Activated naive CD8-positive, alpha-beta T cell treated with anti-CD3 and anti-CD28 coated beads for 36 hours (primary cell): ENCODE results near the gene RAMACL. TPM values are rescaled to one million over a fixed set of nuclear protein-coding genes. Genes with fewer than 3 reads are reported as not detected.
"Not testable (repeated sequence)": the region's sequence is repeated elsewhere in the genome, so short reads cannot be mapped to it uniquely, and the experiment has no call there.

Experiments used
- DNase-seq: peaks from one replicate; pipeline ENCODE4 v3.0.0; 2021
- H3K27ac Mint-ChIP-seq: one replicate; pipeline ENCODE4 v1.8.0; 2022; ENCODE audit warnings: mild to moderate bottlenecking, moderate library complexity, mixed read lengths
- H3K27me3 Mint-ChIP-seq: one replicate; pipeline ENCODE4 v1.8.0; 2022; ENCODE audit warnings: mild to moderate bottlenecking, mixed read lengths
- H3K36me3 Mint-ChIP-seq: one replicate; pipeline ENCODE4 v1.8.0; 2021; ENCODE audit warnings: mild to moderate bottlenecking, mixed read lengths
- H3K4me1 Mint-ChIP-seq: one replicate; pipeline ENCODE4 v1.8.0; 2021; ENCODE audit warnings: mixed read lengths
- H3K4me3 Mint-ChIP-seq: one replicate; pipeline ENCODE4 v1.8.0; 2022; ENCODE audit warnings: mild to moderate bottlenecking, moderate library complexity, mixed read lengths
- H3K9me3 Mint-ChIP-seq: one replicate; pipeline ENCODE4 v1.8.0; 2022; ENCODE audit warnings: mixed read lengths
- total RNA-seq, 2 experiments: library from RNA; stranded (reverse); gene quantifications; one replicate each; pipeline ENCODE4 v1.2.3, GENCODE V29; 2021

RAMACL gene
- total RNA-seq, 2 experiments from 2014 or later = 0.21 to 0.22 TPM

DNA sequence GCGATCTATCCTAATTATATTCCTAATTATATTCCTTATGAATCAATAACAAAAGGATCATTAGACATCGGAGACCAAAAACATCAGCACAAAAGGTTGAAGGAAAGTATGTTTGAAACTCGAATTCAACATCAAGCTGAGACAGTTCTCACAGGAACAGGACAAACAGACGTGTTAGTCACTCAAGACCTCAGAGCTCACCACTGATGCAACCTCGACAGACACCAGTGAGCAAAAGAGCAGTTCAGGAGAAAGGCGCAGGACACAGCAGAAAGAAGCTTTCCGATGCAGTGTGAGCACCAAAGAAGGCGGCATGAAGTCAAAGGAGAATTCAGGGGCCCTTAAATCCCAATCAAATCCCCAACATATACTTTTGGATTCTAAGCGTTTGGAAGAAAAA lies 6.3 kb upstream of the RAMACL start:
- H3K27ac Mint-ChIP-seq = no peak overlapping the region
- no peak for DNase-seq

DNA sequence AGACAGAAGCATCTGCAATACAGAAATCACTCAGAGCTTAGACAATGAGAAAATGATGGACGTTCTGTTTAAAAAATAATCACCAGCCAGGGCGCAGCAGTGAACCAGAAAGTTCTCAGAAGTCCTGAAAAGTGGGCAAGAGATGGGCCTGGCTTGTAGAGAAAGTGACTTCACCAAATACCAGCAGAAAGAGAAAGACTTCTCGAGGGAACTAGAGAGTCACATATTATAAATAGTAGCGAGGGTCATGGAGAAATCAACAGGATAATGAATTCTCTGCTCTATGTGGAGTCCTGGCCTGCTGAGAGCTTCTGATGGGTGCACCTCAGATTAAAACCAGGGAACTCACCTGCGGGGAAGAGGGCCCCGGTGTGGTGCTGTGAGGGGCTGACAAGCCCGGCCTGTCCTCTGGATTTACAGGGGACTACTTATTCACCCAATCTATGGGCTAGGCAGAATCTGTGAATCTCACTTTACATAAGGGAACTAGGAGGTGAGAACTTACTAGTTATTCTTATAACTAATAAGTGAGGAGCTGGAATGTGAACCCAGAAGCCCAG lies 5.6 kb upstream of the RAMACL start:
- H3K4me3 Mint-ChIP-seq = no peak overlapping the region
- H3K4me1 Mint-ChIP-seq = peaks cover 19% of the 10 kb centered on the region
- H3K9me3 Mint-ChIP-seq = no peaks in the 10 kb centered on the region
- H3K27me3 Mint-ChIP-seq = no peaks in the 10 kb centered on the region
- no peak for DNase-seq
- H3K36me3 Mint-ChIP-seq = no peaks in the 10 kb centered on the region
- H3K27ac Mint-ChIP-seq = no peak overlapping the region

More for the DNA sequence above, 6.3 kb upstream of the RAMACL start:
- Mint-ChIP-seq H3K27me3 (no peaks in the 10 kb centered on the region), H3K9me3 (no peaks in the 10 kb centered on the region), H3K4me1 (peaks cover 15% of the 10 kb centered on the region), H3K36me3 (no peaks in the 10 kb centered on the region), H3K4me3 (no peak overlapping the region)

DNA sequence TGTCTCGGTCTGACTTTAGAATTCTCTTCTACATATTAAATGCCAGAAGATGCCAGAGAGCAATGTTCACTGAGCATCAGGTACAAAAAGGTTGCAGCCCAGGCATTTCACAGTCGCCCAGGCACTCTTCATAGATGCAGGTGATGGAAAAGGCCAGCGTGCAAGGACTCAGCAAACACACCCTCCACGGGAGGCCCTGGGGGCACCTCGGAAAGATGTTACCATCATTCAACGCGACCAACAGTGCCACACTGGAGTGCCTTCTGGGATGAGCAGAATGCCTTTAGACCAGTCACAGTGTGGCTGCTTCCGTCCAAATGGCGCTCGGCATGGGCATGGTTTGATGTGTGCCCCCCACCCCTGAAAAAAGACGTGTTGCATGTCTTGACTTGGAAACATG lies 4.5 kb upstream of the RAMACL start:
- H3K4me3 Mint-ChIP-seq = no peak overlapping the region
- peaks cover 22% of the 10 kb centered on the region for H3K4me1 Mint-ChIP-seq
- no peaks in the 10 kb centered on the region for H3K27me3 Mint-ChIP-seq
- H3K36me3 Mint-ChIP-seq = no peaks in the 10 kb centered on the region
- DNase-seq = no peak
- no peaks in the 10 kb centered on the region for H3K9me3 Mint-ChIP-seq
- no peak overlapping the region for H3K27ac Mint-ChIP-seq

DNA sequence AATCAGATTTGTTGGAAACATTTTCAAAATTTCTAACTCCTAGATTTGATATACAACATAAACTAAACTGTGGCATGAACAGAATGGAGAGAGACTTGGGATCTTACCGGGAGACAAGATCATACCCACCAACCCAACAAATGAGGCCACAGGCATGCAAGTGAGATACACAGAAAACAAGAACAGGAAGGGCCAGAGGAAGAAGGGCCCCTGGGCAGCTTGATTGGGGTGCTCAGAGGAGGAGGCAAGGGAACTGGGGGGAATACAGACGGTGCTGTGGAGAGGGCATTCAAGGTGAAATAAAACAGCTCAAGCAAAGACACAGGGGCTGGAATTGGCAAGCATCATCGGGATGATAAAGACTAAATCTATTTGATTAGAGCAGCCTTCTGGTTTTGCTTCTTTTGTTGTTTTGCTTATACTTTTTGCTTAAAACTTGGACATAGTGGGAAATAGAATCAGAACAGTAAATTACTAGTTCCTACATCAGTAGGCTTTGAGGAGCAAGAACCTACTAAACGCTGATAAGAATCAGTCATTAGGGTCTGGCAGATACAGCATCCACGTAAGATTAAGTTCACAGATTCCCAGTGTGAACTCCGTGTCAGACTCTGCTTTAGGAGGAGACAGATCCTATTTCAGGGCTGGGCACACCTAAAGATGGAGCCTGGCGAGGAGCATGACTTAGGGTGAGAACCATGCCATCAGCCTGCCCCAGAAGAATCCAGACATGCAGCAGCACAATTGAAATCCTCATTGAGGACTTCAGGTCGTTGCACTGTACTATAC lies 3.5 kb upstream of the RAMACL start:
- H3K9me3 Mint-ChIP-seq = no peaks in the 10 kb centered on the region
- no peak overlapping the region for H3K27ac Mint-ChIP-seq

DNA sequence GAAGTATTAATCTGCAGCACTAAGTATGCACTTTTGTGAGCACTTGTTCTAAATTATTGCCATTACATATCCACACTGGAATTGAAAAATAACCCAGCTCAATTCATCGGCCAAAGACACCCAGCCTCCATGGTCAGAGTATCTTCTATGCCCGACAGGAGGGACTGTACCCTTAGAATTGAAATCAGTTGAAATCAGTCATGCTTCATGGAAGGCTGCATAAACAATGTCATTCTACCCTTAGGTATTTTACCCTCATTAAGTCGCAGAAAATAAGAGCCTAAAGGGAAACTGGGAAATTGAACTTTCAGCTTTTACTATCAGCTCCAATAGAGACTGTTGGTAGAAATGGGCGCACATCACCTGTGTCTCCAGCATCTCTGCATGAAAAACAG lies 2.9 kb upstream of the RAMACL start:
- DNase-seq = no peak
- Mint-ChIP-seq H3K4me1 (peaks cover 22% of the 10 kb centered on the region), H3K27ac (no peak overlapping the region), H3K27me3 (no peaks in the 10 kb centered on the region), H3K36me3 (no peaks in the 10 kb centered on the region), H3K9me3 (no peaks in the 10 kb centered on the region), H3K4me3 (no peak overlapping the region)

More for the DNA sequence above, 3.5 kb upstream of the RAMACL start:
- no peaks in the 10 kb centered on the region for H3K36me3 Mint-ChIP-seq
- H3K4me1 Mint-ChIP-seq = peaks cover 22% of the 10 kb centered on the region
- no peak overlapping the region for H3K4me3 Mint-ChIP-seq
- no peaks in the 10 kb centered on the region for H3K27me3 Mint-ChIP-seq
- DNase-seq = no peak

DNA sequence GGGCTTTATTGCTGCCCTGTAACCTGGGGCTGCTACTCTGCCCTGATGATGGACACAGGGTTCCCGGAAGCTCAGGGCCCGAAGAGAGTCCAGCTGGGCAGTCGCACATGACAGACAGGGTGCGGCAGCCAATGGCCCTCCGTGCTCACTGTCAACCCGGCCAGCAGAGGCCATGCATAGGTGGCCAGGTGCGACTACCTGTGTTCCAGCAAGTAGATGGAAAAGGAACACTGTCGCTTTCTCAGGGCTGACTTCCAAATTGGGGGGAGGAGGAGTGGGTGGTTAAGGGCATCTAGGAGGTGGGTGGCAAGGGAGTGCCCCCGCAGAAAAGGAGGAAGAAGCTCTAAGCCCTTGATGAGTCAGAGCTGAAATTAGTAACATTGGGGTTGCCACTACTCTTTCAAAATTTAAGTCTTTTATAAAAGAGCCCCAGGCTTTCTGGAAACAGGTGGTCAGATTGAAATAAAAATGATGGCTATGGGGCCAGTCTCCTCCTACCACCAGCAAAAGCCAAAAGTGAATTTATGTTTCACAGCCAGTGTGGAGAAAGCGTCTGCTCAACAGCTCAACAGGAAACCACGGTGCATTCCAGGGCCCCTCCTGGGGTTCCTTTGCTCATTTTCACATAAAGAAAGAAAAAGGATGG lies 2.3 kb upstream of the RAMACL start:
- Mint-ChIP-seq H3K27ac (no peak overlapping the region), H3K36me3 (no peaks in the 10 kb centered on the region), H3K4me1 (peaks cover 22% of the 10 kb centered on the region), H3K27me3 (no peaks in the 10 kb centered on the region), H3K9me3 (no peaks in the 10 kb centered on the region), H3K4me3 (no peak overlapping the region)
- no peak for DNase-seq

DNA sequence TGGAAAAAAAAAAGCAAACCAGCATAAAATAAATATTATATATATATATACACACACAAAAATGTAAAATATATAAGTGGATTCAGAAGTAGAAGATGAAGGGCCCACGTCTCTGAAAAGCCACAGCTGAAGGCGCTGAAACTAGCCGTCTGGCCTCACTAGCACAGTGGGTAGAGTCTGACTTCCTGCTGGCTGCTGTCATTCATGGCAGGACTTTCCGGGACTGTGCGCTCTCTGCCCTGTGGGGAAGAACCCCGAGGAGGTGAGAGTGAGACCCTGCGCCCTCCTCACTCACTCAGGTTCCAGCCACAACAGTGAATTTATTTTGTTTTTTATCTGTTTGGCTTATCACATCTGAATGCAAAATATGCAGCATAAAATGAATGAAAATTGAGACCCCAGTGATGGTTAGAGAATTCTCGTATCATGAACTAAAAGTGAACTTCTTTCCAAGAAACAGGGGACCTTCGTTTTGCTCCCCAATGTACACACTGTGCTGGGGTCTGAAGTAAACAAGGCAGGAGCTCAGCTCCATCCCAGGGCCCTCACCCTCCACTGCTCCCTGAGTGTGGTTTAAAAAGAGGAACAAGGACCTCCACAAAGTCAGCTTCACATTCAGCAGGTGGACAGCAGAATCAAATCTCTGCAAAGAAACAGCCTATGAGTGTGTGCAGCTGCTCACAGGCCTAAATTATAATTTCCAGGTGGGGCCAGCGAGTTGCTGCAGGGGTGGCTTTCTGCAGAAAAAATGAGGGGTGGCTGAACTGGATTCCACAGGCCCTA lies 1.3 kb upstream of the RAMACL start:
- H3K4me1 Mint-ChIP-seq = peaks cover 22% of the 10 kb centered on the region
- no peaks in the 10 kb centered on the region for H3K9me3 Mint-ChIP-seq
- no peak for DNase-seq
- H3K4me3 Mint-ChIP-seq = no peak overlapping the region
- no peaks in the 10 kb centered on the region for H3K27me3 Mint-ChIP-seq
- H3K36me3 Mint-ChIP-seq = no peaks in the 10 kb centered on the region
- H3K27ac Mint-ChIP-seq = no peak overlapping the region

DNA sequence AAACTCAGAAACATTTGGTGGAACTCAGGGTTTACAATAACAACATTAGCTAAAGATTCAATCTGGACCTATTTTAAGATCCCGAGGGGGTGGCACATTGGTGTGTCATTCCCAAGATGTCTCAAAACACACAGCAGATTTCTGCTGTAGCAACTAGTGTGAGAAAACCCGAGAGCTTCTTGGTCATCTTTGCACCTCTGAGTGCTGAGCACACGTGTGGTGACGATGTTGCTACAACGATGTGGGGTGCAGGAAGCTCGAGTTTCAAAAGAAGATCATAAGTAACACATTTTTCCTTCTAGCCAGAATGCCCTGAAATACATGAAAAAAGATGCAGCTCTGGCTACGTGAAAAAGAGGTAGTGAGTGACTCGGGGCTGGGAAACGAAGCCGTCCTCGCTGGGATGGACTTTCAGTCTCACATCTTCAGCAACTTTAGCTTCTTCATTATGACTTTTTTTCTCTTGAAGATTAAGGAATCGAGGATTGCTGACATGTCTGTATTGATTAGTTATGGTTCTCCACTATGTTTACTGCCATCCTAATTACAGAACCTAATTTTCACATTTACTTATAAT lies 1.5 kb downstream of the RAMACL start:
- DNase-seq = no peak
- peaks cover 22% of the 10 kb centered on the region for H3K4me1 Mint-ChIP-seq

DNA sequence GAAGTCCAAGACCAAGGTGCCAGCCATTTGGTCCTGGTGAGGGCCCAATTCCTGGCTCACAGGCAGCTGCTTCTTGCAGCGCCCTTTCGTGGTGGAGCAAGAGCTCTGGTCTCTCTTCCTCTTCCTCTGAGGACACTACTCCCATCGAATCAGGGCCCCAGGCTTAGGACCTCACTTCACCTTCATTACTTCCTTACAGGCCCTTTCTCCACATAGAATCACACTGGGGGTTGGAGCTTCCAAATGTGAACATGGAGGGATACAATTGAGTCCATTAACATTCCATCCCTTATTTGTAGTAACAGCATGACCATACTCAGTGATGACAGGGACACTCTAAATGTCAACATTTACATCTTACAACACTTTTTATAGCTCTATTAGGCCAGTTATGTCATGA lies 2.3 kb downstream of the RAMACL start:
- no peak overlapping the region for H3K4me3 Mint-ChIP-seq
- DNase-seq = no peak
- no peaks in the 10 kb centered on the region for H3K36me3 Mint-ChIP-seq
- no peaks in the 10 kb centered on the region for H3K27me3 Mint-ChIP-seq
- no peak overlapping the region for H3K27ac Mint-ChIP-seq
- peaks cover 14% of the 10 kb centered on the region for H3K4me1 Mint-ChIP-seq
- no peaks in the 10 kb centered on the region for H3K9me3 Mint-ChIP-seq

More for the DNA sequence above, 1.5 kb downstream of the RAMACL start:
- Mint-ChIP-seq H3K27ac (no peak overlapping the region), H3K27me3 (no peaks in the 10 kb centered on the region), H3K9me3 (no peaks in the 10 kb centered on the region), H3K4me3 (no peak overlapping the region), H3K36me3 (no peaks in the 10 kb centered on the region)

DNA sequence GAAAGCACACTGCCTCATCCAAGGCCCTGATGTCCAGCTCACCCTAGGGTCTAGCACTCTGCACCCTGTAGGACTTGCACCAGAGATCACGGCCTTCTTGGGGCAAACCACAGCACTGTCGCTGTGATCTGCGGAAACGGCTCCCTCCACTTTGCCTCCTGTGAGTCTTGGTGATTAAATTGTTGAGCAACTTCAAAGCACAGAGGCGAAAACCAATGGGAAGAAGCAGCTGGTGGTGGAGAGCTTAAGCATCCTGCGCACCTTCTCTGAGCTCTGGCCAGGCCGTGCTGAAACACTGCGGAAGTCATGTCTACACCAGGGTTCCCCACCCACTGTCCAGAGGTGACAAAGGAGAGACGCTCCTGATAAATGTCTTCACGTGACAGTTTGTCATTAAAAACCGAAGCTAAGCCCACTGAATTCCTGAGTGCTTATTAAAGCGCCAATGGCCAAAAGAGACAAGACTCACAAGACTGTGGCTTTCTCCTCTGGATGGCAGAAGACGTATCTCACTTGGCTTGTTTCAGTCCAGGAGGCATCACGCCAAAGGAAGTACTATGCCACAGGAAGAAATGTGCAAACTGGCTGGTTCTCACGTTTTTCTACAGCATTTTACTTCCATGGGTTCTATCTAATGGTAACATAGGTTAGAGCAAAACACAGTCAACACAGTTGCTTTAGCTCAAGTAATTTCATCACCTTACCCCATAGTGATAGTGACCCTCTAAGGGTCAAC lies 3.1 kb downstream of the RAMACL start:
- no peak overlapping the region for H3K27ac Mint-ChIP-seq
- H3K36me3 Mint-ChIP-seq = no peaks in the 10 kb centered on the region
- H3K9me3 Mint-ChIP-seq = no peaks in the 10 kb centered on the region
- DNase-seq = no peak
- H3K27me3 Mint-ChIP-seq = no peaks in the 10 kb centered on the region
- peaks cover 7% of the 10 kb centered on the region for H3K4me1 Mint-ChIP-seq
- H3K4me3 Mint-ChIP-seq = no peak overlapping the region

DNA sequence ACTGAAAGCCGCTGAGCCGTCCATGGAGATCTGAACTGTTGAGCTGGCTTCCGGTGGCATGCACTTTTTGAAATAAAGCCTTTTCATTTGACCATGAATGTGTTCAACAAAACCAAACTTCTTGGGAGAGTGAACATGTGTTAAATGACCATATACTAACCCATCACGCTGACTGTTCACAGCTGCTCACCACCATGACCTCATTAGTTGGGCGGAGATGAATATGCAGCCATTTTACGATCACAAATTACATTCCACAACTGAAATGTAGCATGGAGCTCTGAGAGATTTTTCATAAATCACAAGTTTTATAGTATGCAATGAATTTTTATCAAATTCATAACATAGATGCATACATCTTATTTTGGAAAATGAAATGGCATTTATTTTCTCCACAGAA lies 4.2 kb downstream of the RAMACL start:
- H3K27ac Mint-ChIP-seq = no peak overlapping the region

DNA sequence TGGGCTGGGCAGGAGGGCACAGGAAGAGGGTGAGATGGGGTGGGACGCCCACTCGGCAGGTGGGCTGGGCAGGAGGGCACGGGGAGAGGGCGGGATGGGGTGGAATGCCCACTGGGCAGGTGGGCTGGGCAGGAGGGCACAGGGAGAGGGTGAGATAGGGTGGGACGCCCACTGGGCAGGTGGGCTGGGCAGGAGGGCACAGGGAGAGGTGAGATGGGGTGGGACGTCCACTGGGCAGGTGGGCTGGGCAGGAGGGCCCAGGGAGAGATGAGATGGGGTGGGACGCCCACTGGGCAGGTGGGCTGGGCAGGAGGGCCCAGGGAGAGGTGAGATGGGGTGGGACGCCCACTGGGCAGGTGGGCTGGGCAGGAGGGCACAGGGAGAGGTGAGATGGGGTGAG lies 4.7 kb downstream of the RAMACL start:
- not testable (repeated sequence) for H3K36me3 Mint-ChIP-seq, H3K9me3 Mint-ChIP-seq, H3K4me1 Mint-ChIP-seq, DNase-seq, H3K27me3 Mint-ChIP-seq, H3K4me3 Mint-ChIP-seq, H3K27ac Mint-ChIP-seq

More for the DNA sequence above, 4.2 kb downstream of the RAMACL start:
- H3K9me3 Mint-ChIP-seq = peaks cover 3% of the 10 kb centered on the region
- H3K27me3 Mint-ChIP-seq = no peaks in the 10 kb centered on the region
- no peak for DNase-seq
- H3K36me3 Mint-ChIP-seq = peaks cover 3% of the 10 kb centered on the region
- peaks cover 4% of the 10 kb centered on the region for H3K4me1 Mint-ChIP-seq
- no peak overlapping the region for H3K4me3 Mint-ChIP-seq

DNA sequence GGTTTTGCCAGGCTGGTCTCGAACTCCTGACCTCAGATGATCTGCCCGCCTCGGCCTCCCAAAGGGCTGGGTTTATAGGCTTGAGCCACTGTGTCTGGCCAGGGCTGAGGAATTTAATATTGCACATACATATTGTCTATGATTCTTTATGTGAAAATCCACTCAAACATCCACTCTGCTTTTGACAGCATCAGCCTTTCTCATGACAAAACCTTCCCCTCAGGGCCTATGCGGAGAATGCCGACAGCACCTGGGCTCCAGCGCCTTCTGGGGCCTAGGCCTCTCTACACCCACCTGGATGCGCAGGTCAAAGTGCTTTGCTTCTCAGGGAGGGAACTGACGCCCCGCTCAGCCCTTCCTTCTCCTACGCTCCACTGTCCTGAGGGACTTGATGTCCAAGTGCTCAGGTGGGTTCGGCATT lies 5.4 kb downstream of the RAMACL start:
- no peaks in the 10 kb centered on the region for H3K27me3 Mint-ChIP-seq
- DNase-seq = no peak
- no peak overlapping the region for H3K27ac Mint-ChIP-seq
- H3K36me3 Mint-ChIP-seq = peaks cover 6% of the 10 kb centered on the region
- peaks cover 9% of the 10 kb centered on the region for H3K9me3 Mint-ChIP-seq
- H3K4me3 Mint-ChIP-seq = no peak overlapping the region
- no peaks in the 10 kb centered on the region for H3K4me1 Mint-ChIP-seq
